Activated CD8-positive, alpha-beta memory T cell treated with anti-CD3 and anti-CD28 coated beads for 36 hours (primary cell): ENCODE results near the gene VPS45. TPM values are rescaled to one million over a fixed set of nuclear protein-coding genes. Genes with fewer than 3 reads are reported as not detected.
"Not testable (repeated sequence)": the region's sequence is repeated elsewhere in the genome, so short reads cannot be mapped to it uniquely, and the experiment has no call there.

ENCODE experiments used
- CTCF ChIA-PET: fragments of 350-600 bp; sonication (Branson Sonifier 250); formaldehyde crosslinking; loops from one replicate; lab custom pipeline; 2021; ENCODE audit warnings: antibody characterized with exemption; lab: Charles Lee
- POLR2A ChIA-PET: fragments of 350-600 bp; sonication (Branson Sonifier 250); formaldehyde crosslinking; loops from one replicate; lab custom pipeline; 2021; ENCODE audit warnings: antibody characterized with exemption; lab: Charles Lee
- total RNA-seq, 2 experiments: library from RNA; stranded (reverse); gene quantifications; one replicate each; pipeline ENCODE4 v1.2.3, GENCODE V29; 2021

Gene VPS45
- total RNA-seq, 2 experiments from 2014 or later: 25.7 to 27.0 TPM

DNA sequence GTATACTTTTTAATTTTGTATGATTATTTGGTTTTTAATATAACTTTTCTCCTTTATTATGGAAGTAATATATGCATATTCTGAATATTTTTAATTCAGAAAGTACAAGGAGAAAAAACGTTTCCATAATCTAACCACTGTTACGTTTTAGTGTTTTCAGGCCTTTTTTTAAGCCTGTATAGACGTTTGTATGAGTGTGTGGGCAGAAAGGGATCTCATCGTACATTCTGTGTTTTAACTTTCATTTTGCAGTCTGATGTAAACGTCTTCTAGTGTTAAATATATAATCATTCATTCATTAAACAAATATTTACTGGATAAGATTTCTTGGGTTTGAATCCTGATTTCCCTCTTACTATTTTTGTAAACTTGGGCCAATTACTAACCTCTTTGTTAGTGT is 44.1 kb downstream of the VPS45 start:
- ChIA-PET CTCF (no interaction called here), POLR2A (no interaction called here)

DNA sequence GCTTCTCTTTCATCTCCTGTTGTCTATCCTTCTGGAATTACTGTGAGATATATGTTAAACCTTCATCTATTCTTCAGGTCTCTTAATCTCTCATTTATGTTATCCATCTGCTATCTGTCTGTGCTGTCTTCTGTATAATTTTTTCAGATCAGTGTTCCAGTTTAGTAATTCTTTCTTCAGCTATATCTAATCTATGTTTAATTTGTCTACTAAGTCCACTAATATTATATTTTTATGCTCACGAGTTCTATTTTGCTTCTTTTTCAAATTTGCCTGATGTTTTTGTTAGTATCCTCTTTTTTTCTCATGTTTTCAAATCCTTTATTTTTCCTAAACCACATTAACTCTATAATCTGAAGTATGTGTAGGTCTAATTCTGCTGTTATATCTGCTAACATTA is 47.5 kb downstream of the VPS45 start:
- ChIA-PET CTCF (interaction anchor here (0.9 to 1.4 kb wide), 2 partner anchors 50 to 72 kb away, joined by 3 to 4 read pairs; no protein-coding TSS in a partner anchor), POLR2A (no interaction called here)

DNA sequence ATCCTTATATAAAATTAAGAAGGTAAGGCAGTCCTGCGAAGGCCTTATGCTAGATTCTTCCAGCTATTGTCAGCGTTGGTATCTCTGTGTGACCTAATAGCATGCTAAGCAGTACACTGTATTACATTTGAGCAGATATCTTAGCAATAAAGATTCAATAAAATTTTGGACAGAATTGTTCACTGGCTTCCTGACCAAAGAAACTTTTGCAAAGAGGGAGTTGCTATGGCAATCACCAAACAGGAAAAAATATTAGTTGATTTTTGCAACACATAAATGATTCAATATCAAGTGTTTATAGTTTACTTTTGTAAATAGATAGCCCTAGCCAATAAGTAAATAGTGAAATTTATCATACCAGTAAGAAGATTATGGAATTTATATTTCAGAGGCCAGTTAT is 51.1 kb downstream of the VPS45 start:
- ChIA-PET CTCF (interaction anchor here (0.6 kb wide), 1 partner anchor 18 kb away, joined by 3 read pairs; no protein-coding TSS in a partner anchor), POLR2A (no interaction called here)

DNA sequence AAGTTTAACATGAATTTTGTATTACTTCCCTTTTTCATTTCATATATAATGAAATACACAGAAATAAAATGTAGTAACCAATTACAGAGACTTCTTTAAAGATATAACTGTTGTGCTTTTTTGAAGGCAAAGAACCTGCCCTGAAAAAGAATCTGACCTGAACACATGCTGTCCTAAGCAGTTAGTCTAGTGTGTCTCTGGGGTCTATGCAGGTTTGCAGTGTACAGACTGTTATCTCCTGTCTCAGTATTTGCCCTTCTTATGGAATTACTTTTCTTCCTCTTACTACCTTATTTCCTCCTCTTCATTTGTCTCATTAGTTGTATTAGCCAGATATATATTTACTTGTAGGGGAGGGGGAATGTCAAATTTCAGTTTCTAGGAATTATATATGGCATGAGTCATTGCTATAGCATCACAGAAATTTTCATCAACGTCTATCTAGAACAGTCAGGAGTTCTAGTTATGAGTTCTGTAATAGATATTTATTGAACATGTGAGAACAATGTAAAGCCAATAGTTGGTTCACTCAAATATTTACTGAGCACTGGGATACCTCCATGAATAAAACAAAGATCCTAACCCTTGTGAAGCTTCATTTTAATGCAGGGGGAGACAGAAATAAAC is 53.8 kb downstream of the VPS45 start:
- ChIA-PET POLR2A (no interaction called here), CTCF (interaction anchor here (0.7 kb wide), 1 partner anchor 41 kb away, joined by 4 read pairs; no protein-coding TSS in a partner anchor)

DNA sequence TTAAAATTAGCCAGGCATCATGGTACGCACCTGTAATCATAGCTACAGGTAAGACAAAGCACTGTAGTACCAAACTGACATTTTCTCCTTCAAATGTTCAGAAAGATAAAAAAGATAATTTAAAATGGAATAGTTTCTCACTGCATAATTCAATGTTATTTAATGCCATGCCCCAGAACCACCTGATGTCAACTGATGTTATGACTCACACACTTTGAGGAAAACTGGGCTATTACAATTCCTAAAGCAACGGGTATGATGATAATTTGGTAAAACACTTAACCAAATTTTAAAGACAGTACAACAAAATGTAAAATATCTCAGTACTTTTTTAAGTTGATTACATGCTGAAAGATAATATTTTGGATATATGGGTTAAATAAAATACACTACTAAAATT is 59.2 kb downstream of the VPS45 start:
- CTCF ChIA-PET: no interaction called here
- POLR2A ChIA-PET: interaction anchor here (0.6 kb wide), 1 partner anchor 14 kb away, joined by 5 read pairs; no protein-coding TSS in a partner anchor

DNA sequence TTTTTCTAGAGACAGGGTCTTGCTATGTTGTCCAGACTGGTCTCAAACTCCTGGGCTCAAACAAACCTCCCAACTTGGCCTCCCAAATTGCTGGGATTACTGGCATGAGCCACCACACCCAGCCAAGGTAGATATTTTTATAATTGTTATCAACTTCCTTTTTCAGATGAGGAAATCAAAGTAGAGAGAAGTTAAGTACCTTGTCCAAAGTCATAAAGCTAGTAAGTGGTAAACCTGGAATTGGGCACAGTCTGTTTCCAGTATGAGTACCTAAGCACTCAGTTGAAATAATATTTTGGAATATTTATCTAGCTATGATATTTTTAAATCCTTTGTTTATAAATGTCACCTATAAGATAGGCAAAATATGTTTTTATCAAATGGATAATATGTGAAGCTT is 59.9 kb downstream of the VPS45 start:
- ChIA-PET CTCF (interaction anchor here (0.6 to 1.2 kb wide), 2 partner anchors 8 to 267 kb away, joined by 3 read pairs; no protein-coding TSS in a partner anchor), POLR2A (interaction anchor here (0.6 kb wide), 1 partner anchor 26 kb away, joined by 6 read pairs; no protein-coding TSS in a partner anchor)

DNA sequence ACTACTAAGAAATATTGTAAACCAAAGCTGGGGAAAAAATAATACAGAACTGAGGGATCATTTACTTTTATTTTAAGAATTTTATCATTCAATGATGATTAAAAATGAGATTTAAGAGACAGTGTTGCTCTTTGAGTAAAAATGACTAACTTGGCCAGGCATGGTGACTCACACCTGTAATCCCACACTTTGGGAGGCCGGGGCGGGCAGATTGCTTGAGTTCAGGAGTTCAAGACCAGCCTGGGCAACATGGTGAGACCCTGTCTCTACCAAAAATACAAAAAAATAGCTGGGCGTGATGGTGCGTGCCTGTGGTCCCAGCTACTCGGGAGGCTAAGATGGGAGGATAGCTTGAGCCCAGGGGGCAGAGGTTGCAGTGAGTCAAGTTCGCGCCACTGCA is 60.3 kb downstream of the VPS45 start:
- ChIA-PET CTCF (interaction anchor here (0.6 to 1.2 kb wide), 3 partner anchors 8 to 267 kb away, joined by 3 to 4 read pairs (median 3); no protein-coding TSS in a partner anchor), POLR2A (interaction anchor here (0.6 kb wide), 1 partner anchor 26 kb away, joined by 6 read pairs; no protein-coding TSS in a partner anchor)

DNA sequence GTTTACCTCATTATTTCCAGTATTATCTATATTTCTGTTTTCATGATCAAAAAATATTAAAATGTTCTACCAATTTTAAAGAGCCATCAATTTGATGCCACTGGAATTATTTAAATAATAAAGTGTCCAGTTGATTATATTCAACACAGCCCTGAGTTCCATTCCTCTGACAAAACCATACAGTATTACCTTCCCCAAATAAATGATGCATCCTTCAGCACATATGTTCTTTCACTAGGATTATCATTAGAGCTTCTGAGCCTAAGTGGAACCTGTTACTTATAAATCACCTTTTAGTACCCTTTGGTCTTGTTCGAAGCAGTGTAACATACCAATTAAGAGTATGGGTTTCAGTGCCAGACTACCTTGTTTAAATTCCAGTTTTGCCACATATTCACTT is 64.8 kb downstream of the VPS45 start:
- ChIA-PET CTCF (no interaction called here), POLR2A (no interaction called here)

DNA sequence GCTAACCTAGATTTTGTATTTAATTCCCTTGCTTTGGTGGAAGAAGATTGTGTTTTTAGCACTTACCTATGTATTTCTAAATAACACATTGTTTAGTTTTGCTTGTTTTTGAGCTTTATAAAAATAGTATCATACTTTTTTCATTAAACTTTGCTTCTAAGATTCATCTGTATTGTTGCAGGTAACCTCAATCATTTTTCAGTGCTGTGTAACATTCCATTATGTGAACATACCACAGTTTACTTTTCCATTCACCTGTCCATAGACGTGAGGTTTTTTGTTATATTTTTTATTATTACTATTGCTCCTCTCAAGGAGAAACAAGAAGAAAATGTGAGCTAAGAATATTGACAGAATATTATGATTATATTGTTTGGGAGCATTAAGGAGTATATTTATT is 67.0 kb downstream of the VPS45 start:
- CTCF ChIA-PET: no interaction called here

DNA sequence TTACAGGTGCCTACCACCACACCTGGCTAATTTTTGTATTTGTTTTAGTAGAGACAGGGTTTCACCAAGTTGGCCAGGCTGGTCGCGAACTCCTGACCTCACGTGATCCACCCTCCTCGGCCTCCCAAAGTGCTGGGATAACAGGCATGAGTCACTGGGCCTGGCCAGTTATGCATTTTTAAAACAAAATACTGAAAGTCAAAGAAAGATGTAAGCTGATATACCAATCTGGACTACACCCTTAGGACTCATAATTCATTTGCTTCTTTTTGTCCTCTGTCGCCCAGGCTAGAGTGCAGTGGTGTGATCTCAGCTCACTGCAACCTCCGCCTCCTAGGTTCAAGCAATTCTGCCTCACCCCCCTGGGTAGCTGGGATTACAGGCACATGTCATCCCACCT is 67.8 kb downstream of the VPS45 start:
- CTCF ChIA-PET, POLR2A ChIA-PET: not testable (repeated sequence)

More for the DNA sequence above, 67.0 kb downstream of the VPS45 start:
- POLR2A ChIA-PET: no interaction called here

DNA sequence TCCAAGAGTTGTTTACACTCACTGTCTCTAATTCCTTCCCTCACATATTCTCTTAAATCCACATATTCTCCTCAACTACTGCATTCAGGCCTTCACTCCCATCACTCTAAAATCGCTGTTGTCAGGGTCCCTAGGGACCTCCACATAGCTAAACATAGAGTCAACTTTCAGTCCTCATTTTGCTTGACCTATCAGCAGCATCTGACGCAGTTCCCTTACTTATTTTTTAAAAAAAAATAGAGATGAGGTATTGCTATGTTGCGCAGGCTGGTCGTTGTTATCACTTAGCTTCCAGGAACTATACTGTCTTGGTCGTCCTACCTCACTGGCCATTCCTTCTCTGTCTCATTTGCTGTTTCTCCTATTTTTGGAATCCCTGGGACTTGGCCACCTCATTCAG is 70.5 kb downstream of the VPS45 start:
- ChIA-PET CTCF (no interaction called here), POLR2A (no interaction called here)

DNA sequence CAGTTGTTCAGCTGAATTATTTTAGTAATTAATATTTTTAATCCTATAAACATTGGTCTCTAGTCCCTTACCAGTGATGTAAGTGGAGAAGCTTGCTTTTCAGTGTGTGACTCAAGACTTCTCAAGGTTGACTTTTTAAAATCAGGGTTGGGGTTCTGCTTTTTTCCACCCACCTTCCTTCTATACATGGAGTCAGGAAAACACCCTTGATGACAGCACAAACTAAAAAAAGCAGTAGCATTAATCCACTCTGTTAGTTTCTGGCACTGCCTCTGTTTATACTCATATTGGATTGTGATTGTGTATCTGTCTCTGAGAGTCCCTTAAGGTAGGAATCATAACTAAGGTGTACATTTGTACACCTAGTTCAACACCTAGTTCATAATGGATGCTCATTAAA is 73.9 kb downstream of the VPS45 start:
- POLR2A ChIA-PET: no interaction called here
- CTCF ChIA-PET: no interaction called here

DNA sequence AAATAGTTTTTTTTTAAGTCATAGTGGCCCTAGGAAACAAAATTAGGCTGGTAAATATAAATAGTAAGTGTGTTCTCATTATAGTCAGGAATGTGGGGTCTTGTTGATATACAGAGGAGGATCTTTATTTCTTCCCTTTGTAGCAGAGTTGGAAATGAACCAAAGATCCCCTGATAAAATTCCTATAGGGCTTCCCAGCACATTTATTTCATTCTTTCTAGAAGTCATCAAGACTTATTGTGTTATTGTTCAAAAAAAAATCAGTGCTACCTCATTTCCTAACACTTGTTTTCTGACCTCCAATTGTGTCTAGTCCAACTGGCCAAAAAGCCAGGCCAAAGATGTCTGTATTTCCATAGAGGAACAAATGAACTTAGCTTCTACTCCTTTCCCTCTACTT is 74.5 kb downstream of the VPS45 start:
- CTCF ChIA-PET: no interaction called here
- POLR2A ChIA-PET: interaction anchor here (0.7 kb wide), 1 partner anchor 239 kb away, joined by 3 read pairs; no protein-coding TSS in a partner anchor

DNA sequence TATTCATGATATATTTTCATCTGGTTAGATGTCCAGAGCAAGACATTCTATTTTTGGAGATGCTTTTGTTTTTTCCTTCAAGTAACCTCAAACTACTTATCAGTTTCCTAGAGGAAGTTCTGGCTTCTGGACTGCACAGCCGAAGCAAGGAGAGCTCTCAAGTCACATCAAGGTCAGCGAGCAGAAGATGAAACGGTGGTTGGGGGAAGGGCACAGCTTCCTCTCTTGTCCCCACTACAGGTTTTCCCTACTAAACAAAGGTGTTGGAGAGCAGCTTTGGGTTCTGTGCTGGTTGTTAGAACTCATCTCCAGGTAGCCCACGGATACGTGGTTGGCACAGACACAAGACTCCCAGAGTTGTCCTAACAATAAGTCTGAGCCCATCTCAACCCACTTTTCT is 77.0 kb downstream of the VPS45 start:
- CTCF ChIA-PET: no interaction called here
- POLR2A ChIA-PET: no interaction called here

DNA sequence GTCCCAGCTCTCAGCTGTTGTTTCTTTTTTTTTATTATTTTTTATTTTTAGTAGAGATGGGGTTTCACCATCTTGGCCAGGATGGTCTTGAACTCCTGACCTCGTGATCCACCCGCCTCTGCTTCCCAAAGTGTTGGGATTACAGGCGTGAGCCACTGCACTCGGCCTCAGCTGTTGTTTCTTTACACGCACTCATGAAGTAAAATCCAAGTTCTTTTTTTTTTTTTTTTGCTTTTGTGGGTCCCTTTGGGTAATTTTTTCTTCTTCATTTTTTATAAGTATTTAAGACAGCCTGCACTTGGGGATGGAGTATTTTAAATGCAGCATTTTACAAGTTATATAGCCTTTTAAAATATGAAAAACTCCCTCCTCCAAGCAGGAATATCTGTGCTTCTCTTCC is 78.4 kb downstream of the VPS45 start:
- POLR2A ChIA-PET: not testable (repeated sequence)
- CTCF ChIA-PET: interaction anchor here (0.6 kb wide), 1 partner anchor 192 kb away, joined by 3 read pairs; no protein-coding TSS in a partner anchor

DNA sequence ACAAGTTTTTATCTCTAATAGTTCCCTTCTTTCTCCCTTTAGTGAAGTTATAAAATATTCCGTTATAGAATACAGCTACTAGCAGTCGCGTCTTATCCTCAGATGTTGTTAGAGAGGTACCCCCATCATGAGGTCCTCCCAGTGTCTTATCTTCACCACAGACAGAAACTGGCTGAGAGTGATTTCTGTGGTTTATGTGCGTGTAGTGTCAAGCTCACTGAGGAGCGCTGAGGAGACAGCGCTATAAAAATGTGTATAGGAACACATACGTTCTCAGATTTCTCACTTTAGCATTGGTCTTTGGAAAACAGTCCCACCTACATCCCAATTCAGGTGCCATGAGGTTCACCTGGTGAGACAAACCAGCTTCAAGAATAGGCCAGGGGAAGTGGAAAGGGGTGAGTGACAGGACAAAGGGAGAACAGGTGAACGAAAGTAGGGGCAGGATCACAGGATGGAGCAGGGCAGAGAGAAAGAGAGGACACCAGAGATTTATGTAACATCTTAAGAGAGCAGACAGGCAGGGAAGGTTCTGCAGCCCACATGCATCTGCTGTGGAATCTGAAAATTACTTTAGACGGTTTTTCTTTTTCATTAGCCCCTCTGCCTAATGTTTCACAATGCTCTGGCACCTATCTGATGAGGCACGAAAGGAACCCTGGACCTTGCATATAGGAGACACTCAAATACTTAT is 79.4 kb downstream of the VPS45 start:
- POLR2A ChIA-PET: no interaction called here
- CTCF ChIA-PET: interaction anchor here (1.4 kb wide), 1 partner anchor 18 kb away, joined by 4 read pairs; no protein-coding TSS in a partner anchor

DNA sequence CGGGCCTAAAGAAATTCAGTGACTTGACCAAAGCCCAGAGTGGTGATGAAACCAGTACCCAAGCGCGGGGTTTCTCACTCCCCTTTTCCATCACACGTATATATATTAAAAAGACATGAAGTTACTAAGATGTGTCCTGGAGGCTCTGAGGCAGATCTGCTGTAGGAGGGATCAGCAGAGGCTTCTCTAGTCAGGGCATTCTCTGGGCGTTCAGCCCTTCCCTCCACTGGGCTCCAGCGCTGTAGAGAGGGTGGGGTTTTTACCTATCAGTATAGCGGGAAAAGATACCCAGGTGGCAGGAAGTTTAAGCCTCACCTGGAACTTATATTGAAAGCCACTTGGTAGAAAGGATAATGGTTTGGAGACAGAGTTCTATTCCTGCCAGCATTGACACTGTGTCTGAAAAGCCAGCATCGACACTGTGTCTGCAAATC is 81.3 kb downstream of the VPS45 start:
- POLR2A ChIA-PET: interaction anchor here (1.5 kb wide), 1 partner anchor 57 kb away, joined by 3 read pairs; no protein-coding TSS in a partner anchor
- CTCF ChIA-PET: no interaction called here

DNA sequence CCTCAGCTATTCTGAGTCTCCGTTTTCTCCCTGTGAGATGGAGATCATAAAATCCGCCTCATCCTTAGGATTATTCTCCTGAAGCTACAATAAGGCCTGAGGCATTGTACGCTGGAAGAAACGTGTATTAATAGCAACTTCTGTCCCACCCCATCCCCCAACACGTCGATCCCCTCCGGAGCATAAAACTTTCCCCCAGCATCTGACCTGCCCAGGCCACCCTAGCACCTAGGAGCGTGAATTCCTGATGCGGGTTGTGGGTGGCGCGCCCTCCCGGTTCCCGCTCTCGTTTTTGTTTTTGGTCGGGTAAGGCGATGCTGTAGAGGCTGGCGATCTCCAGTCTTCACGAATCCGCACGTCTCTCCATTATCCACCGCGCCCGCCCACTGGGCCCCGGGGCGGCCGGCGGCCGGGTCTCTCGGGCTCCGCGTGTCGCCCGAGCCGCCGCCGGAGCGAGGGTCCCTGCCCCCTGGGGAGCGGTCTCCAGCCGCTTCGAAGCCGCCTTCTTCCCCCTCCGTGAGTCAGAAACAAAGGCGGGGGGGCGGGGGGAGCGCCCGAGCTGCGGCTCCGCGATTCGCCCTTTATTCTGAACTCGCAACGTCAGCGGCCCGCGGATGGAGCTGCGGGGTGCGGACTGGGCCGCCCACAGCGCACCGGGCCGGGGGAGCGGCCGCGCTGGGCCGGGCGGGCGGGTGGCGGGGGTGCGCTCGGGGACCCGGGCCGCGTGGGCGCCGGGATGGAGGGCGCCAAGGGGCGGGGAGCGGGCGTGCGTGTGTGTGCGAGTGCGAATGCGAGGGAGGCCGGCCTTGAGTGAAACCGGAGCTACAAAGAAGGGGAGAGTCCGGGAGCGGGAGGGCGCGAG is 81.9 kb downstream of the VPS45 start, which contains the start of gene PLEKHO1:
Gene PLEKHO1 (plus strand): TSS at position 646 of the 862 bp plus-strand sequence. CDS start 342 bp downstream, outside the sequence.
- ChIA-PET POLR2A (interaction anchor here (0.8 to 1.5 kb wide), 7 partner anchors 11 to 268 kb away, joined by 3 to 5 read pairs (median 3); partner anchors contain the start of gene RPRD2), CTCF (interaction anchor here (0.7 to 1.1 kb wide), 3 partner anchors 12 to 38 kb away, joined by 3 read pairs; no protein-coding TSS in a partner anchor)
